Testis (tissue), 2 donors: Measurements from ENCODE around the gene RRM1.

ENCODE experiments used
- CTCF ChIP-seq, 3 experiments: fragments of 450-650 bp in 2 of 3; fragments of 200-600 bp in 1 of 3; sonication (generic) in 1 of 3; IDR thresholded peaks; one replicate each; pipeline ENCODE4 v1.5.1; 2016 to 2019; ENCODE audit warnings: antibody characterized with exemption in 3 of 3, mild to moderate bottlenecking in 2 of 3, moderate library complexity in 1 of 3
- POLR2A ChIP-seq: fragments of 450-650 bp; IDR thresholded peaks from one replicate; pipeline ENCODE4 v1.6.1; 2017; ENCODE audit warnings: antibody characterized with exemption, mild to moderate bottlenecking, moderate library complexity

DNA sequence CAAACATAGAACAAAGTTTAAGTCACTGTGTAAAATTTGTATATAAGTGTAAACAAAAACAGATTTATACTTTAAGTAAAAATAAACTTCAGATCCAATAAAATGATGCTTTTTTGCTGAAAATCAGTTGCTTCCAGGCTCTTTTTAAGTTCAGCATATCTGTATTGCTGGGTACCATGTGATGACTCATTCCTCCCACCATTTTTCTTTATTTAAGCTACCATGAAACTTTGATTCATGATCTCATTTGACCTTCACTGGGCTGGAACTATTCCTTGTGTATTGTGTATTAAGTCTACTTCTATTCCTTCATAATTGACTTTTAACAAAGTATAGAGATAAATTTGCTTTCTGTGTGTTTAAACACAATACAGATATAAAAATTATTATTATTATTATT, 46.3 kb upstream of the RRM1 start:
- TF ChIP-seq CTCF (IDR thresholded peaks at IDR 0.05) (no peak), POLR2A (no peak)
